ENCODE results near the gene LAPTM5.

GRCh38 chr1:30782361-30783255, 25.0 kb upstream of the LAPTM5 start:
- TF ChIP-seq CTCF (IDR thresholded peaks at IDR 0.05) (peak; percentile 70 to 81 (median 76)), POLR2A (IDR thresholded peaks at IDR 0.05) (no peak)
